IMR-90 (cell line): Measurements from ENCODE around the gene FAM168A. TPM values are rescaled to one million over a fixed set of nuclear protein-coding genes. Genes with fewer than 3 reads are reported as not detected.

Source experiments
- ATAC-seq: fragments of 200-7000 bp; cut with Tn5 transposase; 2 replicates; pipeline ENCODE4 v1.9.1; 2020; ENCODE audit warnings: low read depth, mild to moderate bottlenecking, moderate library complexity
- BruUV-seq: library from RNA; stranded (reverse); fragments of 400-500 nt; replicated peaks from 2 replicates; lab custom pipeline; 2021; lab: Mats Ljungman, UMichigan
- CTCF ChIA-PET: fragments of 300-600 bp; formaldehyde crosslinking; extraction: SDS; loops from one replicate; lab custom pipeline; 2021; ENCODE audit warnings: antibody characterized with exemption; lab: Yijun Ruan, JAX
- POLR2A ChIA-PET: fragments of 300-600 bp; sonication (Branson Sonifier 250); formaldehyde crosslinking; loops from one replicate; lab custom pipeline; 2022; ENCODE audit warnings: antibody characterized with exemption; ENCODE audit not compliant: unreplicated experiment; lab: Charles Lee
- DNase-seq: peaks from one replicate; pipeline ENCODE4 v3.0.0; 2013
- H2AFZ ChIP-seq: replicated peaks from 2 replicates; pipeline ENCODE3; 2013; ENCODE audit warnings: low read length, mild to moderate bottlenecking; ENCODE audit not compliant: poor library complexity
- H2AK5ac ChIP-seq: 2 replicates; pipeline ENCODE4 v1.6.1; 2013; ENCODE audit warnings: low read depth, low read length, inconsistent platforms
- H2AK9ac ChIP-seq: replicated peaks from 2 replicates; pipeline ENCODE3; 2013; ENCODE audit warnings: mild to moderate bottlenecking, low read depth, low read length, moderate library complexity; ENCODE audit not compliant: poor library complexity
- H2BK120ac ChIP-seq: 2 replicates; pipeline ENCODE4 v1.6.1; 2013; ENCODE audit warnings: low read depth, low read length, inconsistent platforms
- H2BK15ac ChIP-seq: 3 replicates; pipeline ENCODE4 v1.6.1; 2013; ENCODE audit warnings: low read depth, low read length, inconsistent platforms
- H2BK20ac ChIP-seq: 2 replicates; pipeline ENCODE4 v1.6.1; 2013; ENCODE audit warnings: low read depth, mild to moderate bottlenecking, inconsistent platforms, low read length, moderate library complexity
- H2BK5ac ChIP-seq: 2 replicates; pipeline ENCODE4 v1.6.1; 2013; ENCODE audit warnings: mild to moderate bottlenecking, low read depth, low read length, inconsistent platforms; ENCODE audit not compliant: poor library complexity, severe bottlenecking
- H3K14ac ChIP-seq: replicated peaks from 2 replicates; pipeline ENCODE4 v1.6.1; 2013; ENCODE audit warnings: low read depth, low read length, inconsistent platforms
- H3K18ac ChIP-seq: 2 replicates; pipeline ENCODE4 v1.6.1; 2013; ENCODE audit warnings: low read depth, low read length, control low read depth
- H3K23ac ChIP-seq: 2 replicates; pipeline ENCODE4 v1.6.1; 2013; ENCODE audit warnings: low read depth, low read length, inconsistent platforms
- H3K27ac ChIP-seq: 2 replicates; pipeline ENCODE4 v1.5.1; 2013; ENCODE audit warnings: mild to moderate bottlenecking, control low read depth, low read length; ENCODE audit not compliant: insufficient read depth
- H3K27me3 ChIP-seq: 2 replicates; pipeline ENCODE4 v1.6.1; 2013; ENCODE audit warnings: low read length; ENCODE audit not compliant: control insufficient read depth, insufficient read depth
- H3K36me3 ChIP-seq: 2 replicates; pipeline ENCODE4 v1.6.1; 2013; ENCODE audit warnings: low read length, mixed read lengths; ENCODE audit not compliant: control insufficient read depth, insufficient read depth
- H3K4ac ChIP-seq: 2 replicates; pipeline ENCODE4 v1.6.1; 2013; ENCODE audit warnings: low read depth, low read length, inconsistent platforms
- H3K4me1 ChIP-seq: 2 replicates; pipeline ENCODE4 v1.6.1; 2013; ENCODE audit warnings: low read length, mixed read lengths; ENCODE audit not compliant: control insufficient read depth, insufficient read depth
- H3K4me2 ChIP-seq: 2 replicates; pipeline ENCODE4 v1.6.1; 2013; ENCODE audit warnings: low read depth, mild to moderate bottlenecking, control low read depth, low read length, moderate library complexity
- H3K4me3 ChIP-seq: 2 replicates; pipeline ENCODE4 v1.5.1; 2013; ENCODE audit warnings: low read depth, mild to moderate bottlenecking, control low read depth, low read length, moderate library complexity; ENCODE audit not compliant: insufficient read depth
- H3K56ac ChIP-seq: 2 replicates; pipeline ENCODE4 v1.6.1; 2013; ENCODE audit warnings: low read length, inconsistent platforms; ENCODE audit not compliant: insufficient read depth; ENCODE audit errors: extremely low read depth
- H3K79me1 ChIP-seq, 2 experiments: 2 replicates each; pipeline ENCODE4 v1.6.1; 2013; ENCODE audit warnings: low read length in 2 of 2, inconsistent platforms in 1 of 2, low read depth in 1 of 2
- H3K9ac ChIP-seq: 2 replicates; pipeline ENCODE4 v1.6.1; 2013; ENCODE audit warnings: low read depth, low read length, control low read depth
- H3K9me1 ChIP-seq: 2 replicates; pipeline ENCODE4 v1.6.1; 2013; ENCODE audit warnings: low read length, inconsistent platforms; ENCODE audit not compliant: insufficient read depth
- H3K9me3 ChIP-seq: 2 replicates; pipeline ENCODE4 v1.6.1; 2013; ENCODE audit warnings: low read length; ENCODE audit not compliant: control insufficient read depth, insufficient read depth
- H4K20me1 ChIP-seq: 2 replicates; pipeline ENCODE4 v1.6.1; 2013; ENCODE audit warnings: low read length, inconsistent platforms; ENCODE audit not compliant: insufficient read depth
- H4K5ac ChIP-seq: 2 replicates; pipeline ENCODE4 v1.6.1; 2013; ENCODE audit warnings: mild to moderate bottlenecking, low read depth, low read length, control low read depth
- H4K8ac ChIP-seq, 2 experiments: 2 replicates each; pipeline ENCODE4 v1.6.1; 2013; ENCODE audit warnings: low read depth in 2 of 2, low read length in 2 of 2, control low read depth in 1 of 2, inconsistent platforms in 1 of 2
- H4K91ac ChIP-seq: 2 replicates; pipeline ENCODE4 v1.6.1; 2013; ENCODE audit warnings: low read depth, low read length, inconsistent platforms; ENCODE audit not compliant: insufficient read depth
- BHLHE40 ChIP-seq: fragments of 150-350 bp; IDR thresholded peaks from 2 replicates; pipeline ENCODE4 v1.6.1; 2016; ENCODE audit warnings: mild to moderate bottlenecking, low read depth, low read length
- CEBPB ChIP-seq: IDR thresholded peaks from 2 replicates; pipeline ENCODE4 v1.6.1; 2012; ENCODE audit warnings: low read depth, low read length, improper control_type of control experiment
- CHD1 ChIP-seq: IDR thresholded peaks from 2 replicates; pipeline ENCODE4 v1.6.1; 2012; ENCODE audit warnings: low read depth, low read length, improper control_type of control experiment
- FOS ChIP-seq: fragments of 150-350 bp; IDR thresholded peaks from 2 replicates; pipeline ENCODE4 v1.6.1; 2016; ENCODE audit warnings: low read depth, low read length
- MAFK ChIP-seq: IDR thresholded peaks from 2 replicates; pipeline ENCODE4 v1.6.1; 2012; ENCODE audit warnings: low read depth, low read length, improper control_type of control experiment
- MAZ ChIP-seq: IDR thresholded peaks from 2 replicates; pipeline ENCODE4 v1.6.1; 2012; ENCODE audit warnings: low read depth, mild to moderate bottlenecking, low read length, improper control_type of control experiment, moderate library complexity, borderline replicate concordance
- MXI1 ChIP-seq: IDR thresholded peaks from 2 replicates; pipeline ENCODE4 v1.6.1; 2012; ENCODE audit warnings: low read depth, mild to moderate bottlenecking, low read length, moderate library complexity, borderline replicate concordance
- NFE2L2 ChIP-seq: fragments of 150-350 bp; IDR thresholded peaks from 2 replicates; pipeline ENCODE4 v1.6.1; 2016; ENCODE audit warnings: low read depth, mild to moderate bottlenecking, low read length
- POLR2A ChIP-seq: IDR thresholded peaks from 2 replicates; pipeline ENCODE4 v1.6.1; 2012; ENCODE audit warnings: mild to moderate bottlenecking, low read depth, low read length
- RAD21 ChIP-seq: IDR thresholded peaks from 2 replicates; pipeline ENCODE4 v1.6.1; 2012; ENCODE audit warnings: low read length, improper control_type of control experiment
- RCOR1 ChIP-seq: IDR thresholded peaks from 2 replicates; pipeline ENCODE4 v1.6.1; 2012; ENCODE audit warnings: mild to moderate bottlenecking, low read length, improper control_type of control experiment; ENCODE audit not compliant: insufficient replicate concordance
- RFX5 ChIP-seq: IDR thresholded peaks from 2 replicates; pipeline ENCODE4 v1.8.0; 2012; ENCODE audit warnings: low read depth, mild to moderate bottlenecking, low read length, moderate library complexity
- SMC3 ChIP-seq: fragments of 150-350 bp; IDR thresholded peaks from 2 replicates; pipeline ENCODE4 v1.6.1; 2016; ENCODE audit warnings: low read depth, mild to moderate bottlenecking, antibody characterized with exemption, low read length, moderate library complexity
- WGBS, 2 experiments: methylation state at CpG; one replicate each; pipeline versions ENCODE4 v1.1.5 to v1.1.7; 2013; ENCODE audit warnings: missing lambda C conversion rate in 2 of 2; ENCODE audit not compliant: insufficient read length in 1 of 2; ENCODE audit errors: extremely low coverage in 2 of 2; 5-methylcytosine and 5-hydroxymethylcytosine counted together
- dilution Hi-C: fragments of 300-500 bp; cut with HindIII; formaldehyde crosslinking; loops from one replicate; pipeline ENCODE4 v1.14.3; 2018; ENCODE audit warnings: low sequenced_read_pairs; ENCODE audit not compliant: unreplicated experiment
- in situ Hi-C: fragments of 300-500 bp; cut with MboI; formaldehyde crosslinking; loops from 3 replicates; pipeline ENCODE4 v1.14.3; 2019; ENCODE audit warnings: low sequenced_read_pairs, inconsistent platforms, mixed read lengths
- intact Hi-C: fragments of 100-400 bp; cut with micrococcal nuclease; formaldehyde crosslinking; loops from 2 replicates; pipeline ENCODE4 v1.10.0; 2022
- polyA plus RNA-seq, 3 experiments: library from polyadenylated mRNA; depleted of rRNA; stranded (reverse); fragments of >200 nt; gene quantifications; 2 replicates each; pipeline ENCODE4 v1.2.3, GENCODE V29; 2012; ENCODE audit warnings: low replicate concordance in 1 of 3
- total RNA-seq: library from RNA; depleted of rRNA; stranded (reverse); fragments of >200 nt; gene quantifications from 2 replicates; pipeline ENCODE4 v1.2.3, GENCODE V29; 2012
- TF ChIP-seq, protein P1 (sequence below): fragments of 150-350 bp; IDR thresholded peaks from 2 replicates; pipeline ENCODE4 v1.6.1; 2017; ENCODE audit warnings: mild to moderate bottlenecking, antibody characterized with exemption, low read length, low read depth
- TF ChIP-seq, protein P2 (sequence below): conservative IDR thresholded peaks from 2 replicates; pipeline ENCODE4 v1.5.1; 2012; ENCODE audit warnings: mild to moderate bottlenecking, low read depth, low read length, improper control_type of control experiment
- TF ChIP-seq, protein P3 (sequence below): fragments of 150-350 bp; IDR thresholded peaks from 2 replicates; pipeline ENCODE4 v1.6.1; 2016; ENCODE audit warnings: low read depth, mild to moderate bottlenecking, low read length, moderate library complexity, borderline replicate concordance

Gene FAM168A
- total and polyA plus RNA-seq, 2 of the 4 experiments (the other 2 are of a cell fraction), result 13.1 to 22.8 TPM

DNA sequence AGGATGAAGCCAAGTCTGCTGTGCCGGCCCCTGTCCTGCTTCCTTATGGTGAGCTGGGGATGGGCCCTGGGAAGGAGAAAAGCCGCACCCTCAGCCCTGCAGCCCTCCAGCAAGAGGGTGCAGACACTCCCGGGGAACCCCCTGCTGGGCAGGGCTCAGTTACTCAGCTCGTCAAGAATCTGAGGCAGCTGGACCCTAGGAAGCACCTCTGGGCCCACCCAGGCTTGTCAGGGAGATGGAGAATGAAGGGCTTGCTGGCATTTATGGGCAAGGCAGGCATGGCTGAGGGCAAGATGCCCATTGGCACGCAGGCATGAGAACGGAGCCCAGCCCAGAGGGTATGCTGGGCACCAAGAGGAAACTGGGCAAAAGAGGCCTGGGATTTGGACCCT is 208.8 kb downstream of the FAM168A start:
- POLR2A ChIA-PET, result no interaction called here

More for the DNA sequence above, 208.8 kb downstream of the FAM168A start:
- Histone ChIP-seq H2AK9ac (no peak overlapping the region), H2AFZ (no peak overlapping the region), H2BK20ac (no peak overlapping the region), H3K9me3 (no peaks in the 10 kb centered on the region), H3K23ac (no peak overlapping the region), H3K4ac (no peak overlapping the region), H3K36me3 (peaks cover 3% of the 10 kb centered on the region; the same call in 1 of the 2 replicates), H2BK5ac (no peak overlapping the region), H4K20me1 (peaks cover 18% of the 10 kb centered on the region), H2AK5ac (no peak overlapping the region), H2BK120ac (no peak overlapping the region), H3K4me1 (peaks cover 26% of the 10 kb centered on the region), H3K14ac (no peak overlapping the region), H3K9ac (no peak overlapping the region), H3K27ac (no peak overlapping the region), H3K4me3 (no peak overlapping the region), H3K18ac (no peak overlapping the region), H3K79me1 (peaks cover 27 to 47% of the 10 kb centered on the region in 2 experiments), H2BK15ac (no peak overlapping the region), H4K5ac (no peak overlapping the region), H3K9me1 (peaks cover 20% of the 10 kb centered on the region; the same call in 1 of the 2 replicates), H3K27me3 (no peaks in the 10 kb centered on the region), H4K8ac (no peak overlapping the region), H3K4me2 (no peak overlapping the region), H4K91ac (no peak overlapping the region), H3K56ac (no peak overlapping the region)
- ATAC-seq (no peak), DNase-seq (no peak)
- TF ChIP-seq RAD21 (no peak), POLR2A (no peak), RFX5 (no peak), CHD1 (no peak), MXI1 (no peak), FOS (no peak), RCOR1 (no peak), MAZ (no peak), SMC3 (no peak), BHLHE40 (no peak), NFE2L2 (no peak), MAFK (no peak), CEBPB (no peak)
- TF ChIP-seq, protein P1, sequence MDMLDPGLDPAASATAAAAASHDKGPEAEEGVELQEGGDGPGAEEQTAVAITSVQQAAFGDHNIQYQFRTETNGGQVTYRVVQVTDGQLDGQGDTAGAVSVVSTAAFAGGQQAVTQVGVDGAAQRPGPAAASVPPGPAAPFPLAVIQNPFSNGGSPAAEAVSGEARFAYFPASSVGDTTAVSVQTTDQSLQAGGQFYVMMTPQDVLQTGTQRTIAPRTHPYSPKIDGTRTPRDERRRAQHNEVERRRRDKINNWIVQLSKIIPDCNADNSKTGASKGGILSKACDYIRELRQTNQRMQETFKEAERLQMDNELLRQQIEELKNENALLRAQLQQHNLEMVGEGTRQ, result no peak
- TF ChIP-seq, protein P2, sequence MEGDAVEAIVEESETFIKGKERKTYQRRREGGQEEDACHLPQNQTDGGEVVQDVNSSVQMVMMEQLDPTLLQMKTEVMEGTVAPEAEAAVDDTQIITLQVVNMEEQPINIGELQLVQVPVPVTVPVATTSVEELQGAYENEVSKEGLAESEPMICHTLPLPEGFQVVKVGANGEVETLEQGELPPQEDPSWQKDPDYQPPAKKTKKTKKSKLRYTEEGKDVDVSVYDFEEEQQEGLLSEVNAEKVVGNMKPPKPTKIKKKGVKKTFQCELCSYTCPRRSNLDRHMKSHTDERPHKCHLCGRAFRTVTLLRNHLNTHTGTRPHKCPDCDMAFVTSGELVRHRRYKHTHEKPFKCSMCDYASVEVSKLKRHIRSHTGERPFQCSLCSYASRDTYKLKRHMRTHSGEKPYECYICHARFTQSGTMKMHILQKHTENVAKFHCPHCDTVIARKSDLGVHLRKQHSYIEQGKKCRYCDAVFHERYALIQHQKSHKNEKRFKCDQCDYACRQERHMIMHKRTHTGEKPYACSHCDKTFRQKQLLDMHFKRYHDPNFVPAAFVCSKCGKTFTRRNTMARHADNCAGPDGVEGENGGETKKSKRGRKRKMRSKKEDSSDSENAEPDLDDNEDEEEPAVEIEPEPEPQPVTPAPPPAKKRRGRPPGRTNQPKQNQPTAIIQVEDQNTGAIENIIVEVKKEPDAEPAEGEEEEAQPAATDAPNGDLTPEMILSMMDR, result no peak
- TF ChIP-seq, protein P3, sequence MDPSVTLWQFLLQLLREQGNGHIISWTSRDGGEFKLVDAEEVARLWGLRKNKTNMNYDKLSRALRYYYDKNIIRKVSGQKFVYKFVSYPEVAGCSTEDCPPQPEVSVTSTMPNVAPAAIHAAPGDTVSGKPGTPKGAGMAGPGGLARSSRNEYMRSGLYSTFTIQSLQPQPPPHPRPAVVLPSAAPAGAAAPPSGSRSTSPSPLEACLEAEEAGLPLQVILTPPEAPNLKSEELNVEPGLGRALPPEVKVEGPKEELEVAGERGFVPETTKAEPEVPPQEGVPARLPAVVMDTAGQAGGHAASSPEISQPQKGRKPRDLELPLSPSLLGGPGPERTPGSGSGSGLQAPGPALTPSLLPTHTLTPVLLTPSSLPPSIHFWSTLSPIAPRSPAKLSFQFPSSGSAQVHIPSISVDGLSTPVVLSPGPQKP, result no peak
- CTCF ChIA-PET, result interaction anchor here (1.2 kb wide), 1 partner anchor 94 kb away, joined by 3 read pairs; no protein-coding TSS in a partner anchor
- intact Hi-C loops (no loop called here), dilution Hi-C loops (no loop called here), in situ Hi-C loops (no loop called here)
- BruUV-seq, result no TSS peak
- WGBS, 2 experiments, result 90% methylated on average over 5 of the region's 6 CpGs; no CpG with 5 or more reads in 1 of the 2 experiments
